HUDEP-2 (cell line): ENCODE measurements around the gene METTL27.
"Not testable (repeated sequence)": the region's sequence is repeated elsewhere in the genome, so short reads cannot be mapped to it uniquely, and the experiment has no call there.

ENCODE experiments used
- DNase-seq, 76 experiments: peaks; one replicate each; lab custom pipeline; 2025; ENCODE audit not compliant: unreplicated experiment in 76 of 76; lab: John Stamatoyannopoulos, UW

METTL27 gene

GRCh38 chr7:73870041-73870492 lies 27.8 kb upstream of the METTL27 start:
- DNase-seq: no peak

GRCh38 chr7:73869011-73869798 lies 26.9 kb upstream of the METTL27 start:
- DNase-seq: no peak

- no peak for DNase-seq
These were observed 24.1 kb upstream of the METTL27 start for GRCh38 chr7:73866446-73866767.

DNA sequence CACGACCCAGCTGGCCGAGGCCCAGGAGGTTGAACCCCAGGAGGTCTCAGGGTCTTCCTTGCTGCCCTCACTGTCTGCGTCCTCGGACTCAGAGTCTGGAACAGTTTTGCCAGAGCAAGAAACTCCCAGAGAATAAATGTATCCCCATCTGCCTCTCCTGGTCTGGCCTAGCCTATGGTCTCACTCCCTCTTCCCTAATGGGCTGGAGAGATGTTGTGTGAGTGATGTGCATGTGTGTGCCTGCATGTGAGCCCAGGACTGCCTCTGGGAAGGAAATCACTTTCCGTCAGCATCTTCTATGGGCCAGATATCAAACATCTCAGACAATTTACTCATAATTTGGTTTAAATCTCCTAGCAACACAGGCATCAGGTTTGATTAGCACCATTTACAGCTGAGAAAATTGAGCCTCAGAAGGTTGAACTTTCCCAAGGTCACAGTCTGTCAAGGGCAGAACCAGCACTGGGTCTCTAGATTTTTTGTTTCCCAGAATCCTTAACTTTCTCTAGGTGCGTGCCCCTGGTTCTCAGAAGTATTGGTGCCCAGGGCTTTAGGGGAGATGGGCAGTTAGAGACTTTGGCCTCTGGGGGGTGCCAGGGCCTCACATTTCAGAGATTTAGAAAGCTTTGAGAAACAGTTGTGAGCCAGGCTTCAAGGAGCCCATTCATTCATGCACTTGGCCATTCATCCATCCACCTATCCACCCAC lies 23.6 kb upstream of the METTL27 start:
- peak in 45 of 76 experiments; percentile 3 to 57 (median 30) for DNase-seq

GRCh38 chr7:73864981-73865711 lies 22.8 kb upstream of the METTL27 start:
- no peak for DNase-seq

DNA sequence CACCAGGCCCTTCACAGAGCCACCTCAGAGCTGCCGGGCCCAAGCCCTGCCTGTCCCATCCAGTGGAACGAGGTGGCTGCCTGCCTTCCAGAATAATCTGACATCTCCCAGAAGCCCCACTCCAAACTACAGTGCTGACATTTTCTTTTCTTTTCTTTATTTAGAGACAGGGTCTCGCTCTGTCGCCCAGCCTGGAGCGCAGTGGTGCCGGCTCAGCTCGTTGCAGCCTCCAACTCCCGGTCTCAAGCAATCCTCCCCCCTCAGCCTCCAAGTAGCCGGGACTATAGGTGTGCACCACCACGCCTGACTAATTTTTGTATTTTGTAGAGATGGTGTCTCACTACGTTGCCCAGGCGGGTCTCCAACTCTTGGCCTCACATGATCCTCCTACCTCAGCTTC lies 19.0 kb upstream of the METTL27 start:
- no peak for DNase-seq

GRCh38 chr7:73860859-73861258 lies 18.5 kb upstream of the METTL27 start, which contains the start of gene TMEM270:
TMEM270 (plus strand) TSS chr7:73861159; CDS start chr7:73861195, 36 bp downstream.
- DNase-seq: no peak

DNA sequence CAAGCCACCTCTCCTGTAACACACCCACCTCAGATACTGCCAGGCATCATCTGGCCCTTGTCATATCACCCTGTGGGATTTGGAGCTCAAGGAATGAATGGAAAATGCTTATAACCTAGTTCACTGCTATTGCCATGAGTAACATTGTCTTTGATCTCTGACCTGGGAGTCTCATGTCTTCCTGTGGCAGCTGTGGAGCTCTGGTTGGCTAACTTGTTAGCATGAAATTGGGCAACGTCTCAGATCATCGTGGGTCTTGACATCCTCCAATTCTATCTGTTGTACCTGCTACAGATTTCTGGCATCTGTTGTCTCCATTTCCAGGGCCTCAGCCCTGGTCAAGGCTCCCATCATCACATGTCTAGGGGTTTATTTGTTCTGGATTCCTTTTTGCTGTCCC lies 16.5 kb upstream of the METTL27 start:
- DNase-seq: no peak

DNA sequence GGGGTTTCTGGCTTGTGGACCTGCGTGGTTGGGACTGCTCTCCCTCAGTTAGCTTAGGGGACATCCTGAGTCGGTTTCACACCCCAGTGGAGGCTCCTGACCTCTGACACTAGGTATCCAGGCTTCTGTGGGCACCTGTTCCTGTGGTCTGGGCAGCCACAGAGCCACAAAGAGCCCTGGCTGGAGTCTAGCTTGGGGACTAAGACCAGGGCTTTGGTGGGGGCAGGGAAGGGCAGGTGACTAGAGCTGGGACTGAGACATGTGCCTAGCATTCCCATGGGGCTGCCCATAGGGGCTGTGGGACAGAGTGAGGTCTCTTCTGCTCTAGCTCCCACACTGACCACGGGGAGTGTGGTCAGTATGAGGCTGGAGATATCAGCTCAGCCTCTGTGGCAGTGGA lies 14.6 kb upstream of the METTL27 start:
- no peak for DNase-seq

- no peak for DNase-seq
These were observed 10.2 kb upstream of the METTL27 start for GRCh38 chr7:73852500-73852899.

- peak in 44 of 76 experiments; percentile 8 to 84 (median 63) for DNase-seq
These were observed 9.4 kb upstream of the METTL27 start for GRCh38 chr7:73851410-73852338.

- DNase-seq: peak in 47 of 76 experiments; percentile 5 to 62 (median 31)
These were observed 8.5 kb upstream of the METTL27 start for GRCh38 chr7:73850781-73851207.

GRCh38 chr7:73847941-73848723 lies 5.8 kb upstream of the METTL27 start:
- DNase-seq: no peak

- not testable (repeated sequence) for DNase-seq
These were observed 3.4 kb upstream of the METTL27 start for GRCh38 chr7:73845701-73846195.

GRCh38 chr7:73844848-73845460 lies 2.6 kb upstream of the METTL27 start:
- no peak for DNase-seq

- no peak for DNase-seq
These were observed 1.8 kb upstream of the METTL27 start for GRCh38 chr7:73844131-73844547.

GRCh38 chr7:73841689-73842066 lies 638 bp downstream of the METTL27 start:
- peak in 1 of 76 experiments; percentile 14 for DNase-seq

DNA sequence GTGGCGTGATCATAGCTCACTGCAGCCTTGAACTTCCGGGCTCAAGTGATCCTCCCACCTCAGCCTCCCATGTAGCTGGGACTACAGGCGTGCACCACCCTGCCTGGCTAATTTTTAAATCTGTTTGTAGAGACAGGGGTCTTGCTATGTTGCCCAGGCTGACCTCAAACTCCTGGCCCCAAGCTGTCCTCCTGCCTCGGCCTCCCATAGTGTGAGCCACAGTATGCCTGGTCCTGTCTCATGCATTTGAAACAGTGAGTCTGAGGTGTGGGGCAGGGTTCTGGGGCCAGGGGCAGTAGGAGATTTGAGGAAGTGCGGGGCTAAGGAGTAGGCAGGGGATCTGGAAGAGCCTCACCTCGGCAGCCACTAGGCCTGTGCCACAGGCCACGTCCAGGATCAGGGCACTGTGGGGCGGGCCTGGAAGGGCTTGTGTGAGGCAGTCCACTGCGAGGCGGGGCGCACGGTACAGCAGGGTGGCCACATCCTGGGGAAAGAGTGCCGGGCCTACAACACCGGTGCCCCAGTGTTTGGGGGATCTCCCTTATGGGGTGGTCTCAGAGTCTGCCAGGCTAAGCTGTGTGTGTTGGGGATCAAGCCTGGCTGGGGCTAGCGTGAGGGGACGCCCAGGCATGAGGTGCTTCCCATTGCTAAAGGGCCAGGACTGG lies 1.5 kb downstream of the METTL27 start:
- DNase-seq: no peak
